ENCODE measurements around the gene NEK1. TPM values are rescaled to one million over a fixed set of nuclear protein-coding genes. Genes with fewer than 3 reads are reported as not detected.

Gene NEK1
- total and polyA plus RNA-seq, 8 donors: 1.2 to 28.6 (median 5.5) TPM

DNA sequence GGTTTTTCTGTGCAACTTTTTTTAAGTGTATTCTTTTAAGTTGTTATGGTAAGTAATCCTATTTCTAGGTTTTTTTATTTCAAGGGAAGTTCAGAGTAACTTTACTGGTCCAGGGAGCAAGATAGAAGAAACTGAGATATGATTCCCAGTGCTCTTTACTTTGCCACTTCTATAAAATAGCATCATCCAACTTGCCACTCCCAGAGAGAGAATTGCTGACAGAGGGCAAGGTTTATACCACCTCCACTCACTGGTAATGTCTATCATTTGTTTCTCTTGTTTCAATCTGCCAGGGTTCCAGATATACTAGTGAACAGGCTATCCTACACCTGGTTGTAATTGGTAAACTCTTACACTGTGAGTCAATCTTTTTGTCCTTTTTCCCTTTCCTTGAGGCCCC lies 4.5 kb upstream of the NEK1 start:
- Histone ChIP-seq H3K36me3 (no peaks in the 10 kb centered on the region), H3K4me1 (peaks cover 5 to 32% (median 20%) of the 10 kb centered on the region in 4 donors), H3K27me3 (no peaks in the 10 kb centered on the region), H3K27ac (no peak overlapping the region), H3K4me3 (no peak overlapping the region), H3K9me3 (no peaks in the 10 kb centered on the region)
- intact Hi-C loops (cut with DNase I; ENCODE audit: low total_unique reads): no loop called here
- DNase-seq: no peak
- TF ChIP-seq, protein P1, sequence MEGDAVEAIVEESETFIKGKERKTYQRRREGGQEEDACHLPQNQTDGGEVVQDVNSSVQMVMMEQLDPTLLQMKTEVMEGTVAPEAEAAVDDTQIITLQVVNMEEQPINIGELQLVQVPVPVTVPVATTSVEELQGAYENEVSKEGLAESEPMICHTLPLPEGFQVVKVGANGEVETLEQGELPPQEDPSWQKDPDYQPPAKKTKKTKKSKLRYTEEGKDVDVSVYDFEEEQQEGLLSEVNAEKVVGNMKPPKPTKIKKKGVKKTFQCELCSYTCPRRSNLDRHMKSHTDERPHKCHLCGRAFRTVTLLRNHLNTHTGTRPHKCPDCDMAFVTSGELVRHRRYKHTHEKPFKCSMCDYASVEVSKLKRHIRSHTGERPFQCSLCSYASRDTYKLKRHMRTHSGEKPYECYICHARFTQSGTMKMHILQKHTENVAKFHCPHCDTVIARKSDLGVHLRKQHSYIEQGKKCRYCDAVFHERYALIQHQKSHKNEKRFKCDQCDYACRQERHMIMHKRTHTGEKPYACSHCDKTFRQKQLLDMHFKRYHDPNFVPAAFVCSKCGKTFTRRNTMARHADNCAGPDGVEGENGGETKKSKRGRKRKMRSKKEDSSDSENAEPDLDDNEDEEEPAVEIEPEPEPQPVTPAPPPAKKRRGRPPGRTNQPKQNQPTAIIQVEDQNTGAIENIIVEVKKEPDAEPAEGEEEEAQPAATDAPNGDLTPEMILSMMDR (IDR thresholded peaks at IDR 0.05): no peak

DNA sequence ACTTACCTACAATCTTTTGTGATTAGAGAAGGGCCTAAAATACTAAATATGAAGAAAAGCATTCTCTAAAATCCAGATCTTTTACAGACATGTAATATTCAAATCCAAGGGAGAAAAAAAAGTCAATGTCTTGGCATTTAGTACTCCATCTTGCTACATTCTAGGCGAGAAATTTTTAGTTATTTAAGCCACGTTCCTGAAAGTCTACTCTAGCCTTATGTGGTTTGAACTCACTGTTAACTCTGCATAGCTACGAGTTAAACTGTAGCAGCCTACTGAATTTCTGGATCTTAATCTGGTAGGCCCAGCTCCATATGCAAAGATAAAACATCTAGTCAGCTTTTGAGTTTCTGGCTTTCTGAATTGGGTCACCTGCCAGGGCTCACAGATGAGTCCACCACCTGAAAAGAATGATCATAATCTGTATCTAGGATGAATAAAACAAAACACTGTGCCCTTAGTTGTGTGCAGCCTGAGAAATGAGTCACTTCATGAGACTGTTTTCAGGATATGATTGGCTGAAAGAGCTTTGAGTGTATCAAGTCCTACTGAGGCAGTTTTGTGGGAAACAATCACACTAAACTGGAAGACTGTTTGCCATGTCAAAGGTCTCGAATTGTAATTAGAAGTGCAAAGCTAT lies 3.2 kb upstream of the NEK1 start:
- TF ChIP-seq EP300 (IDR thresholded peaks at IDR 0.05) (no peak), POLR2AphosphoS5 (IDR thresholded peaks at IDR 0.05) (no peak), POLR2A (IDR thresholded peaks at IDR 0.05) (no peak)
- intact Hi-C loops (cut with DNase I; ENCODE audit: low total_unique reads): no loop called here

DNA sequence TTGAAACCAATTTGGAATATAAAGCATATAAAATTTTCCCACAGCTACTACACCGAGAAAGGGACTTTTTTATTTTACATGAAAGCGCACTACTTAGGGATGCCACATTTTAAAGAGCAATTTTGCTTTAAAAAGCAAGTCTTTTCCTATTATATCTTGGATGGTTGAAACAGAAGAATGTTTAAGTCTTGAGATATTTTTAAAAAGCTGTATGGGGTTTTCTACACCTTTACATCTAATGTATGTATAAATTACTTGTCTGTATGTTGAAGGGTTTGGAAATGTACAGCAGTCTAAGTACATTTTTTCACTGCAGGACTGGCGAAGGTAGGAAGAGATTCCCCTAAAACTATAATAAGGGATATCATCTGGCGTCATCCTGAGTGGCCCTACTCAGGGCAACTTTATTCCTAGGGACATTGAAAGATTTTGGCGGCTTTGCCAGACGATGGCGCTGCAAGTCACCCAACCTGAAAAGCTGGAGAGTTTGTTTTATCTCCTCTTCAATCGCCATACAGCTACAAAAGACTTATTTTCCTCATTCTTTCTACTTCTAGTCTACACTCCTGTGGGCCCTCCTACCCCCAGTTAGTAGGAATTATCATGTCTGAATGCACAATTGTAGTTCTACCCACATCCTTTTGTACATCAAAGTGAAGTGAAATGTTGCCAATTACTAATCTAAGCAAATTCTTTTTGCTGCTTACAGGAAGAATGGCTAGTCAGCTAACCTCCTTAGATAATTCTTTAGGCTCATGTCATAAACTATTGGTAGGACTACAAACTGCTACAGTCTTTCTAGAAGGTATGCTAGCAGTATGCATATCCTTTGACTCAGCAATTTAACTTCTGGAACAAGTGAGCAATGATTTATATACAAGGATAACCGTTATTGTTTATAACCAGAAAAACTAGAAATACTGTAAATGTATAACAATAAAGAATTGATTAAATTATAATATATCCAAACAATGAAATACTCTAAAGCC lies 782 bp upstream of the NEK1 start:
- Histone ChIP-seq H3K9me3 (no peaks in the 10 kb centered on the region), H3K4me3 (peak overlapping the region; percentile 68 to 78 (median 78)), H3K27me3 (no peaks in the 10 kb centered on the region), H3K36me3 (no peaks in the 10 kb centered on the region), H3K4me1 (peaks cover 10 to 39% (median 29%) of the 10 kb centered on the region in 4 donors), H3K27ac (peak overlapping the region; percentile 94 to 99 (median 97))
- 1% methylated on average over 9 of the region's 9 CpGs for WGBS, 5 donors
- peak; percentile 71 to 90 for DNase-seq
- TF ChIP-seq, protein P1 (IDR thresholded peaks at IDR 0.05): peak in 5 of 7 experiments; percentile 48 to 71 (median 63)
- TF ChIP-seq POLR2AphosphoS5 (IDR thresholded peaks at IDR 0.05) (no peak), EP300 (IDR thresholded peaks at IDR 0.05) (no peak), POLR2A (IDR thresholded peaks at IDR 0.05) (no peak)
- intact Hi-C loops (cut with DNase I; ENCODE audit: low total_unique reads): no loop called here

More for the DNA sequence above, 3.2 kb upstream of the NEK1 start:
- 58 to 78% (median 59%) methylated on average over 4 of the region's 4 CpGs for WGBS, 5 donors
- Histone ChIP-seq H3K4me3 (no peak overlapping the region), H3K36me3 (no peaks in the 10 kb centered on the region), H3K4me1 (peaks cover 10 to 35% (median 26%) of the 10 kb centered on the region in 4 donors), H3K27me3 (no peaks in the 10 kb centered on the region), H3K27ac (no peak overlapping the region), H3K9me3 (no peaks in the 10 kb centered on the region)
- DNase-seq: no peak

DNA sequence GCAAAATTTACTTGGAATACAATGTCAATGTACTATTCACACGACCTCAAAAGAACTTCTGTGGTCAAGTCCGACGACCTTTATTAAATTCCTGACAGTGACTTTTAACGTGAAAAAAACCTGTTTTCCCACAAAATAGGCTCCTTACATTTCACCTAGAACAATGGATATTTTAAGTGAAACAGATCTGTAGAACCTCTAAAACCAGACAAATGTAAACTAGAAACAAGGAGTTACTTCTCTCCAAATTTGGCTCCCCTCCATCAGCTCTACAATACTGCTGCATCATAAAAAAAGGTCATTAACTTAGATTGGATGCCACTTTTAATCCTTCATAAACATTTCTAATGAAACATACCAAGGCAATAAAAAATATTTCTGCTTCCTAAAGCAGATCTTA lies 1.2 kb downstream of the NEK1 start:
- Histone ChIP-seq H3K36me3 (no peaks in the 10 kb centered on the region), H3K9me3 (no peaks in the 10 kb centered on the region), H3K4me1 (peaks cover 10 to 42% (median 30%) of the 10 kb centered on the region in 4 donors), H3K27ac (peak overlapping the region in 1 of 5 donors; percentile 98), H3K4me3 (peak overlapping the region; percentile 68 to 78 (median 78)), H3K27me3 (no peaks in the 10 kb centered on the region)
- TF ChIP-seq POLR2AphosphoS5 (IDR thresholded peaks at IDR 0.05): no peak
- TF ChIP-seq POLR2A (IDR thresholded peaks at IDR 0.05): no peak
- intact Hi-C loops (cut with DNase I; ENCODE audit: low total_unique reads): no loop called here
- no peak for DNase-seq
- WGBS, 5 donors: 14 to 39% (median 22%) methylated on average over 4 of the region's 4 CpGs

DNA sequence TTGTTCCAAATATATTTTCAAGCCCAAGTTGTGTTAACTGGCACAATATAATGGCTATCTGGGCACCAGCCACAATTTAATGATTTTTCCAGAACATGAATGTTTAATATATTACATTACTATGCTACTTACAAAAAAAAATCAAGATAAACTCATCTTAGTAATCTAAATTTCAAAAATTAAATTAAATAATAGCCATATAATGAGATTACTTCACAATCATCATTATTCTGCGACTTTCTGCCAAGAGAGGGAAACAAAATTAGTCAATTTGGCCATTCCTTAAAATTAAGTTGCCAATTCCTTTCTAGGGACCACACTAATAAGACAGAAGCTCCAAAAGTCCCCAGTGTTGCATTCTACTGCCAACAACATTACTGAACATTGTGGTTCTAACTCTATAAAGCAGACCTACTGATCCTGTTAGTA lies 7.5 kb downstream of the NEK1 start:
- H3K27ac ChIP-seq: peak overlapping the region in 3 of 5 donors; percentile 22 to 25 (median 23)
- 88 to 98% (median 97%) methylated on average over 1 of the region's 1 CpG for WGBS, 5 donors

More for the DNA sequence above, 7.5 kb downstream of the NEK1 start:
- Histone ChIP-seq H3K4me3 (no peak overlapping the region), H3K36me3 (peaks cover 0 to 17% (median 16%) of the 10 kb centered on the region in 4 donors), H3K4me1 (peaks cover 5 to 32% (median 22%) of the 10 kb centered on the region in 4 donors), H3K9me3 (no peaks in the 10 kb centered on the region), H3K27me3 (no peaks in the 10 kb centered on the region)
- TF ChIP-seq POLR2AphosphoS5 (IDR thresholded peaks at IDR 0.05): no peak
- TF ChIP-seq, protein P1 (IDR thresholded peaks at IDR 0.05): no peak
- no peak for TF ChIP-seq EP300 (IDR thresholded peaks at IDR 0.05)
- TF ChIP-seq POLR2A (IDR thresholded peaks at IDR 0.05): no peak
- no peak for DNase-seq
- intact Hi-C loops (cut with DNase I; ENCODE audit: low total_unique reads): no loop called here

Data from stomach (tissue), 9 donors.